ENCODE results near the gene WNT8B.

WNT8B gene

GRCh38 chr10:100448951-100449350 lies 13.9 kb upstream of the WNT8B start:
- intact Hi-C loops (cut with DNase I; ENCODE audit: low total_unique reads): no loop called here
- Histone ChIP-seq H3K27ac (no peak overlapping the region), H3K4me3 (no peak overlapping the region), H3K36me3 (no peaks in the 10 kb centered on the region), H3K4me1 (no peaks in the 10 kb centered on the region), H3K9me3 (peaks cover 0 to 6% (median 0%) of the 10 kb centered on the region in 3 donors), H3K27me3 (peaks cover 0 to 4% of the 10 kb centered on the region in 2 donors)
- no peak for DNase-seq
- TF ChIP-seq, protein P1, sequence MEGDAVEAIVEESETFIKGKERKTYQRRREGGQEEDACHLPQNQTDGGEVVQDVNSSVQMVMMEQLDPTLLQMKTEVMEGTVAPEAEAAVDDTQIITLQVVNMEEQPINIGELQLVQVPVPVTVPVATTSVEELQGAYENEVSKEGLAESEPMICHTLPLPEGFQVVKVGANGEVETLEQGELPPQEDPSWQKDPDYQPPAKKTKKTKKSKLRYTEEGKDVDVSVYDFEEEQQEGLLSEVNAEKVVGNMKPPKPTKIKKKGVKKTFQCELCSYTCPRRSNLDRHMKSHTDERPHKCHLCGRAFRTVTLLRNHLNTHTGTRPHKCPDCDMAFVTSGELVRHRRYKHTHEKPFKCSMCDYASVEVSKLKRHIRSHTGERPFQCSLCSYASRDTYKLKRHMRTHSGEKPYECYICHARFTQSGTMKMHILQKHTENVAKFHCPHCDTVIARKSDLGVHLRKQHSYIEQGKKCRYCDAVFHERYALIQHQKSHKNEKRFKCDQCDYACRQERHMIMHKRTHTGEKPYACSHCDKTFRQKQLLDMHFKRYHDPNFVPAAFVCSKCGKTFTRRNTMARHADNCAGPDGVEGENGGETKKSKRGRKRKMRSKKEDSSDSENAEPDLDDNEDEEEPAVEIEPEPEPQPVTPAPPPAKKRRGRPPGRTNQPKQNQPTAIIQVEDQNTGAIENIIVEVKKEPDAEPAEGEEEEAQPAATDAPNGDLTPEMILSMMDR (IDR thresholded peaks at IDR 0.05): no peak

DNA sequence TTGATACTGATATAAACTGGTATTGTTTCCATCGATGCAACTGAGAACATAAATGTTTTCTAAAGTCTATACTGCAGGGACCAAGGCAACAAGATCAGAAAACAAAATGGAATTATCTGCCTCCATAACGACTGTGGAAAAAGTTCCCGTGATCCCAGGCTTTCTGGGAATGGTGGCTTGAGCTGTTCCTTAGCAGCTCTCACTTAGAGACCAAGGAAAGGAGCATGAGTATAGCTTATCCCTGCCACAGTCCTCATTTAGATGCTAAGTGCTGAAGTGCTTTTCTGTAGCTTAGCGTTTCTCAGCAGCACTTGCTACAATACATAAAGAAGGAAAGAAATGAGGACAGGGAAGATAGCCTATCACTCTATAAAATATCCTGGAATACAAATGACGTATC lies 5.5 kb downstream of the WNT8B start:
- Histone ChIP-seq H3K4me3 (no peak overlapping the region), H3K4me1 (no peaks in the 10 kb centered on the region), H3K9me3 (no peaks in the 10 kb centered on the region), H3K27me3 (peaks cover 0 to 12% of the 10 kb centered on the region in 2 donors), H3K36me3 (no peaks in the 10 kb centered on the region), H3K27ac (no peak overlapping the region)
- no peak for DNase-seq
- TF ChIP-seq, protein P1 (IDR thresholded peaks at IDR 0.05): no peak
- intact Hi-C loops (cut with DNase I; ENCODE audit: low total_unique reads): no loop called here

- Histone ChIP-seq H3K4me3 (no peak overlapping the region), H3K9me3 (no peaks in the 10 kb centered on the region), H3K27me3 (peaks cover 0 to 12% of the 10 kb centered on the region in 2 donors), H3K36me3 (no peaks in the 10 kb centered on the region), H3K4me1 (no peaks in the 10 kb centered on the region), H3K27ac (no peak overlapping the region)
- DNase-seq: no peak
- intact Hi-C loops (cut with DNase I; ENCODE audit: low total_unique reads): no loop called here
- TF ChIP-seq, protein P1 (IDR thresholded peaks at IDR 0.05): no peak
These were observed 6.2 kb downstream of the WNT8B start for GRCh38 chr10:100468978-100469377.

DNA sequence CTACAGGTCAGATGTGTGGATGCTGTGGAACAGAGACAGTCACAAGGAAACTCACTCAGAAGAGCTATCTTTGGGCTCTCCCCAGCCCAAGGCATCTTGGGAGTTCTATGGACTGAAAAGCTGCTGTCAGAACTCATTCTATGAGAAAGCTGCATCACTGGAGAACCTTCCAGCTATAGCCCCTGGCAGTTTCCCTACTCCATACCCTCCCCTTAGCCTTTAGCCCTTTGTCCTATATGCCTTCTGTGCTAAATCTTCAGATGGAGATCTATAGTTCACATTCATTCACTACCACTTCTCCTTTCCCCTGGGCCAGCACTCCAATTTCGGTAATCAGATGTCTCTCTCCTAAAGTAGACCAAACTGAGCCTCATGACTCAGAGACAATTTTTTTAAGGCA lies 6.9 kb downstream of the WNT8B start:
- H3K4me1 ChIP-seq: no peaks in the 10 kb centered on the region
- H3K27ac ChIP-seq: no peak overlapping the region
- no peak overlapping the region for H3K4me3 ChIP-seq
- no peak for DNase-seq
- intact Hi-C loops (cut with DNase I; ENCODE audit: low total_unique reads): no loop called here
- no peaks in the 10 kb centered on the region for H3K9me3 ChIP-seq
- TF ChIP-seq, protein P1 (IDR thresholded peaks at IDR 0.05): no peak
- no peaks in the 10 kb centered on the region for H3K36me3 ChIP-seq
- peaks cover 0 to 12% of the 10 kb centered on the region in 2 donors for H3K27me3 ChIP-seq

- H3K9me3 ChIP-seq: no peaks in the 10 kb centered on the region
- intact Hi-C loops (cut with DNase I; ENCODE audit: low total_unique reads): no loop called here
- no peaks in the 10 kb centered on the region for H3K4me1 ChIP-seq
- no peak overlapping the region for H3K27ac ChIP-seq
- H3K27me3 ChIP-seq: peaks cover 0 to 12% of the 10 kb centered on the region in 2 donors
- no peak for DNase-seq
- TF ChIP-seq, protein P1 (IDR thresholded peaks at IDR 0.05): no peak
- H3K36me3 ChIP-seq: no peaks in the 10 kb centered on the region
- H3K4me3 ChIP-seq: no peak overlapping the region
These were observed 7.6 kb downstream of the WNT8B start for GRCh38 chr10:100470367-100470766.

DNA sequence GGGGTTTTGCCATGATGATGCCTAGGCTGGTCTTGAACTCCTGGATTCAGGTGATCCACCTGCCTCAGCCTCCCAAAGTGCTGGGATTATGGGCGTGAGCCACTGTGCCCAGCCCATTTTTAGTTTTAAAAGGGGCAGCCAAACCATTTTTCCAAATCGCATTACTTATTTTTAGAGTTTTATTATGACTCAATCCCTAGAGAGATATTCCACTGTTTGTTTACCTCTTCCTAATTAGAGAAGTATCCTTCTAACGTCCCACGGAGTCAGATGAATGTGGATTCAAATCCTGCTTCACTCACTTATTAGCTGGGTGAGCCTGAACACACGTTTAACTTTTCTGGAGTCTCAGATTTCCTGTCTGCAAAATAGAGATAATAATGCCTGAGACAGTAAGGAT lies 15.2 kb downstream of the WNT8B start:
- peaks cover 0 to 32% of the 10 kb centered on the region in 2 donors for H3K27me3 ChIP-seq

More for the DNA sequence above, 15.2 kb downstream of the WNT8B start:
- DNase-seq: no peak
- H3K9me3 ChIP-seq: no peaks in the 10 kb centered on the region
- no peak overlapping the region for H3K4me3 ChIP-seq
- intact Hi-C loops (cut with DNase I; ENCODE audit: low total_unique reads): no loop called here
- no peaks in the 10 kb centered on the region for H3K36me3 ChIP-seq
- TF ChIP-seq, protein P1 (IDR thresholded peaks at IDR 0.05): no peak
- H3K27ac ChIP-seq: no peak overlapping the region
- H3K4me1 ChIP-seq: peaks cover 0 to 17% (median 15%) of the 10 kb centered on the region in 4 donors

All from tibial artery (tissue), 4 donors.